ENCODE results near the gene NOTCH3.

The NOTCH3 gene

DNA sequence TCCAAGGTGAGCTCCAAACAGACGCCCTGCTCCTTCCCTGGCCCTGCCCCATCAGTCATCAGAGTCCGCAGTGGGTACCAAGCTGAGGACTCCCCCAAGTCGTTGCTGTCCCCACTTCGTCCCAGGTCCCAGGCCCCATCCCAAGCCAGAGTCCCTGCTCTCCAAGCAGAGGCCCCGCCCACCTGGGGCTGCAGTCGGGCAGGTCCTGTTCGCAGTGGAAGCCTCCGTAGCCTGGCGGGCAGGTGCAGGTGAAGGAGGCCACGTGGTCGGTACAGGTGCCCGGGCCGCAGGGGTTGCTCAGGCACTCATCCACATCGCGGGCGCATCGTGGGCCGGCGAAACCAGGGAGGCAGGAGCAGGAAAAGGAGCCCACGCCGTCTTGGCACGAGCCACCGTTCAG is 19.4 kb downstream of the NOTCH3 start:
- Histone ChIP-seq H3K4me3 (ENCODE audit: low read depth in 1 of 2, low read length in 2 of 2) (no peak overlapping the region), H2AFZ (ENCODE audit: low read depth, low read length) (no peak overlapping the region), H3K9ac (ENCODE audit: low read depth, low read length) (no peak overlapping the region)

DNA sequence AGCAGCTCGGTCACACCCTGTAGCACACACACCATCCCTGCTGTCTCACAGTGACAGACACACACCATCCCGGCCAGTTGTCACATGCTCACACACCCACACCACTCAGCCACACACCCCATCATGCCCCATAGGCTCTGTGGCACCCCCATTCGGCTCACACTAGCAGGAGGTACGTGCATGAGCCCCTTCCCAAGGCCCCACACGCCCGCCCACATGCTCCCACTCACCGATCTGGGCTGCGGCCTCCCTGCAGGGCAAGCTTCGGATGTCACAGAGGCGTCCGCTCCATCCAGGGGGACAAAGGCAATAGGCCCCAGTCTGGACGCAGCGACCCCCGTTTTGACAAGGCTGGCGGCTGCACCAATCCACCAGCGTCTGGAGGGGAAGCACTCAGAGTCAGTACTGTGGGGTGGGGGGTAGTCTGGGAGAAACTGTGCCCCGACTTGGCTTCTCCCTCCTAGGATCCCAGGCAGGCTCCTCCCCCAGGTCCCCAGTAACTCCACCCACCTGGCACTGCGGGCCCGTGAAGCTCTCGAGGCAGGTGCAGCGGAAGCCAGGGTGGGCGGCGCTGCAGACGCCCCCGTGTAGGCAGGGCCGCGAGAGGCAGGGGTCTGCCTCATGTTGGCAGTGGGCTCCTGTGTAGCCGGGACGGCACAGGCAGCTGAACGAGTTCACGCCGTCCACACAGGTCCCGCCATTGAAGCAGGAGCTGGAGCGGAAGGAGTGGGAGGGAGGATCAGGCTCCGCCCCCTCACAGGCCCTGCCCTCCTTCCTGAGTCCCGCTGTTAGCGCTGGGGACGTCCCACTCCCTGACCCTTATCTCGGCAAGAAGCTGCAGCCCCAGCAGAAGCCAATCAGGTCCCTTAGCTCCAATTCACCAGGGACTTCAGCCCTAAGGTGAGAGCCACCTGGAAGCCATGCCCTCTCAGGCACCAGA is 20.1 kb downstream of the NOTCH3 start:
- Histone ChIP-seq H3K36me3 (ENCODE audit: insufficient read depth, low read length) (peaks cover 91% of the 10 kb centered on the region), H4K20me1 (ENCODE audit: insufficient read depth, low read length) (peaks cover 38% of the 10 kb centered on the region)
- no peak for DNase-seq

More for the DNA sequence above, 19.4 kb downstream of the NOTCH3 start:
- Histone ChIP-seq H3K9me3 (ENCODE audit: insufficient read depth, low read length, severe bottlenecking) (no peaks in the 10 kb centered on the region), H4K20me1 (ENCODE audit: insufficient read depth, low read length) (peaks cover 36% of the 10 kb centered on the region), H3K27me3 (ENCODE audit: insufficient read depth, low read length, poor library complexity) (no peaks in the 10 kb centered on the region), H3K36me3 (ENCODE audit: insufficient read depth, low read length) (peaks cover 92% of the 10 kb centered on the region), H3K4me1 (ENCODE audit: insufficient read depth, low read length) (no peaks in the 10 kb centered on the region), H3K27ac (ENCODE audit: low read length) (no peak overlapping the region), H3K79me2 (ENCODE audit: insufficient read depth, low read length) (peaks cover 3% of the 10 kb centered on the region; the same call in 1 of the 2 replicates), H3K4me2 (ENCODE audit: insufficient read depth, low read length) (no peak overlapping the region)
- DNase-seq (no peak), ATAC-seq (ENCODE audit: insufficient read depth, low read depth) (no peak)
- TF ChIP-seq, protein P1, sequence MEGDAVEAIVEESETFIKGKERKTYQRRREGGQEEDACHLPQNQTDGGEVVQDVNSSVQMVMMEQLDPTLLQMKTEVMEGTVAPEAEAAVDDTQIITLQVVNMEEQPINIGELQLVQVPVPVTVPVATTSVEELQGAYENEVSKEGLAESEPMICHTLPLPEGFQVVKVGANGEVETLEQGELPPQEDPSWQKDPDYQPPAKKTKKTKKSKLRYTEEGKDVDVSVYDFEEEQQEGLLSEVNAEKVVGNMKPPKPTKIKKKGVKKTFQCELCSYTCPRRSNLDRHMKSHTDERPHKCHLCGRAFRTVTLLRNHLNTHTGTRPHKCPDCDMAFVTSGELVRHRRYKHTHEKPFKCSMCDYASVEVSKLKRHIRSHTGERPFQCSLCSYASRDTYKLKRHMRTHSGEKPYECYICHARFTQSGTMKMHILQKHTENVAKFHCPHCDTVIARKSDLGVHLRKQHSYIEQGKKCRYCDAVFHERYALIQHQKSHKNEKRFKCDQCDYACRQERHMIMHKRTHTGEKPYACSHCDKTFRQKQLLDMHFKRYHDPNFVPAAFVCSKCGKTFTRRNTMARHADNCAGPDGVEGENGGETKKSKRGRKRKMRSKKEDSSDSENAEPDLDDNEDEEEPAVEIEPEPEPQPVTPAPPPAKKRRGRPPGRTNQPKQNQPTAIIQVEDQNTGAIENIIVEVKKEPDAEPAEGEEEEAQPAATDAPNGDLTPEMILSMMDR (IDR thresholded peaks at IDR 0.05; ENCODE audit: borderline replicate concordance, extremely low read depth, low read length, poor library complexity, severe bottlenecking), result no peak
- no peak for TF ChIP-seq EZH2 (IDR thresholded peaks at IDR 0.05; ENCODE audit: borderline replicate concordance, low read depth, low read length, severe bottlenecking)

DNA sequence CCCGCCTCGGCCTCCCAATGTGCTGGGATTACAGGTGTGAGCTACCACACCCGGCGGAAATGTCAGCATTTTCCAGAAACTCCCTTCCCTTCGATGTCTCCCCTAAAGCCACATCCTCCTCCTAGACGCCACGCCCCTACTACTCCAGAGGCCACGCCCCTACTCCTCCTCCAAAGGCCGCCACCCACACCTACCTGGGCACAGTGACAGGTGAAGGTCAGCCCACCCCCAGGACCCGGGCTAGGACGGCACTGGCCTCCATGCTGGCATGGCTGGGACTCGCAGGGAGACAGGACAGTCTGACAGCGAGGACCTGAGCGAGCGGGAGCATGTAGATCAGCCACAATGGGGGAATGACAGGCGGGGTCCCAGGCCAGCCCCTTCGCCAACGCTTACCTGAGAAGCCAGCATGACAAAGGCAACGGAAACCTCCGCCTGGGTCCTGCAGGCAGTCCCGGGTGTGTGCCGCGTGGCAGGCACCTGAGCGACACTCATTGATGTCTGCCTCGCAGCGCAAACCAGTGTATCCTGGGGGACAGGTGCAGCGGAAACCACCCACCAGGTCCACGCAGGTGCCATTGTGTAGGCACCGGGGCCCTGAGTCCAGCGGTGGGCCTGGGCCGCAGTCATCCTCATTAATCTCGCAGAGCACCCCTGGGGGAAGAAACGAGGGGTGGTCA is 22.0 kb downstream of the NOTCH3 start:
- peaks cover 7% of the 10 kb centered on the region; the same call in 1 of the 2 replicates for H3K79me2 ChIP-seq (ENCODE audit: insufficient read depth, low read length)
- no peak for TF ChIP-seq EZH2 (IDR thresholded peaks at IDR 0.05; ENCODE audit: borderline replicate concordance, low read depth, low read length, severe bottlenecking)
- TF ChIP-seq, protein P1 (IDR thresholded peaks at IDR 0.05; ENCODE audit: borderline replicate concordance, extremely low read depth, low read length, poor library complexity, severe bottlenecking), result no peak
- no peaks in the 10 kb centered on the region for H3K27me3 ChIP-seq (ENCODE audit: insufficient read depth, low read length, poor library complexity)
- no peaks in the 10 kb centered on the region for H3K9me3 ChIP-seq (ENCODE audit: insufficient read depth, low read length, severe bottlenecking)
- no peak overlapping the region for H3K27ac ChIP-seq (ENCODE audit: low read length)
- no peak overlapping the region for H3K4me2 ChIP-seq (ENCODE audit: insufficient read depth, low read length)
- DNase-seq (no peak), ATAC-seq (ENCODE audit: insufficient read depth, low read depth) (no peak)
- peaks cover 33% of the 10 kb centered on the region for H4K20me1 ChIP-seq (ENCODE audit: insufficient read depth, low read length)
- H3K36me3 ChIP-seq (ENCODE audit: insufficient read depth, low read length), result peaks cover 88% of the 10 kb centered on the region
- no peak overlapping the region for H2AFZ ChIP-seq (ENCODE audit: low read depth, low read length)
- no peaks in the 10 kb centered on the region for H3K4me1 ChIP-seq (ENCODE audit: insufficient read depth, low read length)
- H3K9ac ChIP-seq (ENCODE audit: low read depth, low read length), result no peak overlapping the region
- H3K4me3 ChIP-seq (ENCODE audit: low read depth in 1 of 2, low read length in 2 of 2), result no peak overlapping the region

More for the DNA sequence above, 20.1 kb downstream of the NOTCH3 start:
- TF ChIP-seq EZH2 (IDR thresholded peaks at IDR 0.05; ENCODE audit: borderline replicate concordance, low read depth, low read length, severe bottlenecking), result no peak
- TF ChIP-seq, protein P1 (IDR thresholded peaks at IDR 0.05; ENCODE audit: borderline replicate concordance, extremely low read depth, low read length, poor library complexity, severe bottlenecking), result no peak
- no peak for ATAC-seq (ENCODE audit: insufficient read depth, low read depth)
- no peak overlapping the region for H3K4me3 ChIP-seq (ENCODE audit: low read depth in 1 of 2, low read length in 2 of 2)
- no peak overlapping the region for H2AFZ ChIP-seq (ENCODE audit: low read depth, low read length)
- H3K9ac ChIP-seq (ENCODE audit: low read depth, low read length), result no peak overlapping the region
- no peaks in the 10 kb centered on the region for H3K4me1 ChIP-seq (ENCODE audit: insufficient read depth, low read length)
- no peak overlapping the region for H3K27ac ChIP-seq (ENCODE audit: low read length)
- H3K4me2 ChIP-seq (ENCODE audit: insufficient read depth, low read length), result no peak overlapping the region
- H3K9me3 ChIP-seq (ENCODE audit: insufficient read depth, low read length, severe bottlenecking), result no peaks in the 10 kb centered on the region
- H3K27me3 ChIP-seq (ENCODE audit: insufficient read depth, low read length, poor library complexity), result no peaks in the 10 kb centered on the region
- peaks cover 5% of the 10 kb centered on the region; the same call in 1 of the 2 replicates for H3K79me2 ChIP-seq (ENCODE audit: insufficient read depth, low read length)
